ENCODE results near the gene SPRR2D.
"Not testable (repeated sequence)": the region's sequence is repeated elsewhere in the genome, so short reads cannot be mapped to it uniquely, and the experiment has no call there.

SPRR2D gene

DNA sequence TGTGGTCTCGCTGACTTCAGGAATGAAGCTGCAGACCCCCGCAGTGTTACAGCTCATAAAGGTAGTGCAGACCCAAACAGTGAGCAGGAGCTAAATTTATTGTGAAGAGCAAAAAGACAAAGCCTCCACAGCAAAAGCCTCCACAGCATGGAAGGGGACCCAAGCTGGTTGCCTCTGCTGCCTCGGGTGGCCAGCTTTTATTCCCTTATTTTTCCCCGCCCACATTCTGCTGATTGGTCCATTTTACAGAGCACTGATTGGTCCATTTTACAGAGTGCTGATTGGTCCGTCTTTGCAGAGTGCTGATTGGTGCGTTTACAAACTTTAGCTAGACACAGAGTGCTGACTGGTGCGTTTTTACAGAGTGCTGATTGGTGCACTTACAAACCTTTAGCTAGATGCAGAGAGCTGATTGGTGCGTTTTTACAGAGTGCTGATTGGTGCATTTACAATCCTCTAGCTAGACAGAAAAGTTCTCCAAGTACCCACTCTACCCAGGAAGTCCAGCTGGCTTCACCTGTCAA, 29.6 kb downstream of the SPRR2D start:
- not testable (repeated sequence) for DNase-seq (ENCODE audit: low spot score)

DNA sequence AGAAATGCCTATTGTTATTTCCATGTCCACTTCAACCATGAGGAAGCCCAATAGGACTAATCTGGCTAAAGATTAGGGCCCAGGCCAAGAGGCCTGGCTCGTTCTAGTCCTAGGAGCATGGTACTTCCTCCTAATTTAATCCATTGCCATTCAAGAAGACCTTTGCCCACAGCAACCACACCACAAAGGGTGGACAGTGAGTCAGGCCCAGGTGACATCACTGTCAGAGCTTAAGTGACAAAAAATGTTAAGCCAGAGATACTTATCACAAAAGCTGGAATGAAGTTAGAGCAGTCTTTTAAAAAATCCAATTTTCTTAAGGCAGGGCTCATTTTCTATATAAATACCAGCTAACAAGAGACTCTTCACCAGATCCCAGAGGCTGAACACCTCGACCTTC, 39.5 kb downstream of the SPRR2D start, which contains the start of gene SPRR3:
TSS of gene SPRR3 (plus strand) at position 368 of the 400 bp plus-strand sequence. CDS start 1,272 bp downstream, outside the sequence.
- no peak for DNase-seq (ENCODE audit: low spot score)

DNA sequence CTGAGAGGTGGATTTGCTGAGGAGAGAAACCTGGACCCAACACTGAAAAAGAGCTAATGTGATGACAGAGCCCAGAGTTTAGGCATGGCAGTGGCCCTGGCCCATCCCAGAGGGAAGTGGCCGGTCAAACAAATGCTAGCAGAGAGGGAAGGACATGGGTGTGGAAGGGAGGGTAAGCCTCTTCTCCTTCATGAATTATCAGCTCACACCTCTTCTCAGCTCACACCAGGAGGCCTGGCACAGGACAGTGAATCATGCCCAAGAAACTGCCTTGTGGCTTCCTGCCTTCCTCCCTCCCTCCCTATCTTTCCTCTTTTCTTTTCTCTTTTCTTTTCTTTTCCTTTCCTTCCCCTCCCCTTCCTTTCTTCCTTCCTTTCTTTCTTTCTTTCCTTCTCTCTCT, 40.6 kb downstream of the SPRR2D start:
- no peak for DNase-seq (ENCODE audit: low spot score)

GRCh38 chr1:152999818-153000217, 41.1 kb downstream of the SPRR2D start:
- no peak for DNase-seq (ENCODE audit: low spot score)

GRCh38 chr1:152998476-152998875, 42.4 kb downstream of the SPRR2D start:
- DNase-seq (ENCODE audit: low spot score), result no peak

GRCh38 chr1:152997901-152998300, 43.0 kb downstream of the SPRR2D start:
- DNase-seq (ENCODE audit: low spot score), result no peak

- no peak for DNase-seq (ENCODE audit: low spot score)
These were observed 44.1 kb downstream of the SPRR2D start for GRCh38 chr1:152996633-152997400.

- no peak for DNase-seq (ENCODE audit: low spot score)
These were observed 45.1 kb downstream of the SPRR2D start for GRCh38 chr1:152995842-152996241.

DNA sequence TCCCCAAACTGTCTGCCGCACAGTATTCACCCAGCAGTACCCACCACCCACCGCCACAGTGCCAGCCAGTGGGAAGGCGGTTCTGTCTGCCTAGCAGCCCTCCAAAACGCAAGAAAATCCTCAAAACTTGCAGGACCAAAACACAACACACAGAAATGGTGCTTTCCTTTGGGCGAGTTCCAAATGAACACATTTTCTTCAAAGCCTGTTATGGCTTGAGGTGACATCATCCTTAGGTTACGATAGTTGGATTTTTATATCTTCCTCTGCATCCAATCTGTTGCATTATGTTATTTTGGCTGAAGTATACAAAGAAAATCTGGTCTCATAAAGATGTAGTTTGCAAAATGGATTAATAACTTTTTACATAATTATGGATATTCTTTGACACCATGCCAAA, 47.7 kb downstream of the SPRR2D start:
- no peak for DNase-seq (ENCODE audit: low spot score)

Measured in AG08396 (cell line).